HepG2 (cell line): ENCODE data around the gene TMEM135. TPM values are rescaled to one million over a fixed set of nuclear protein-coding genes. Genes with fewer than 3 reads are reported as not detected.

ENCODE experiments used
- ATAC-seq: fragments of 200-7000 bp; cut with Tn5 transposase; 3 replicates; pipeline ENCODE4 v1.9.1; 2020; ENCODE audit warnings: mild to moderate bottlenecking, moderate library complexity
- BruUV-seq: library from RNA; stranded (reverse); fragments of 400-500 nt; replicated peaks from 2 replicates; lab custom pipeline; 2021; lab: Mats Ljungman, UMichigan
- CTCF ChIA-PET: fragments of 300-600 bp; formaldehyde crosslinking; extraction: SDS; loops from one replicate; lab custom pipeline; 2021; ENCODE audit warnings: low total read pairs, inconsistent platforms, low intra/inter-chr PET ratio; lab: Yijun Ruan, JAX
- POLR2A ChIA-PET: fragments of 350-600 bp; sonication (Branson Sonifier 250); formaldehyde crosslinking; loops from one replicate; lab custom pipeline; 2020; ENCODE audit warnings: antibody characterized with exemption, inconsistent platforms; lab: Yijun Ruan, JAX
- DNase-seq: peaks from one replicate; pipeline ENCODE4 v3.0.0-alpha.2; 2015; ENCODE audit warnings: low spot score
- FAIRE-seq: peaks from 3 replicates; lab custom pipeline; 2011; peaks lifted over from hg19 to GRCh38; lab: Jason Lieb, UNC
- H2AFZ ChIP-seq: one replicate; pipeline ENCODE4 v1.6.1; 2011; ENCODE audit warnings: low read length, inconsistent platforms
- H3K27ac ChIP-seq: fragments of 300-600 bp; 3 replicates; pipeline ENCODE4 v1.8.0; 2011; ENCODE audit warnings: mixed run types, mild to moderate bottlenecking, mixed read lengths, low read length, inconsistent platforms; ENCODE audit not compliant: insufficient read depth; ENCODE audit errors: extremely low read length
- H3K27me3 ChIP-seq, 2 experiments: fragments of 200-600 bp in 1 of 2; 2 replicates in 1 of 2; 3 replicates in 1 of 2; pipeline versions ENCODE4 v1.6.0 to v1.8.0; 2011; ENCODE audit warnings: low read length in 2 of 2, mild to moderate bottlenecking in 2 of 2, moderate library complexity in 2 of 2, inconsistent platforms in 1 of 2; ENCODE audit not compliant: insufficient read depth in 2 of 2, control insufficient read depth in 1 of 2
- H3K36me3 ChIP-seq, 2 experiments: fragments of 200-600 bp in 1 of 2; replicated peaks in 1 of 2; 2 replicates in 1 of 2; 3 replicates in 1 of 2; pipeline versions ENCODE4 v1.5.1 to v1.8.0; 2011; ENCODE audit warnings: low read length in 2 of 2, inconsistent platforms in 1 of 2; ENCODE audit not compliant: insufficient read depth in 2 of 2, control insufficient read depth in 1 of 2
- H3K4me1 ChIP-seq: 2 replicates; pipeline ENCODE4 v1.5.1; 2012; ENCODE audit warnings: low read length, inconsistent platforms; ENCODE audit not compliant: insufficient read depth
- H3K4me2 ChIP-seq: 2 replicates; pipeline ENCODE4 v1.6.0; 2011; ENCODE audit warnings: low read depth, low read length, inconsistent platforms
- H3K4me3 ChIP-seq, 3 experiments: fragments of 200-600 bp in 1 of 3; sonication (generic), shearing (Covaris generic) in 1 of 3; replicated peaks in 1 of 3; 2 replicates each; pipeline ENCODE4 v1.5.1; 2011 to 2016; ENCODE audit warnings: low read length in 3 of 3, inconsistent platforms in 2 of 3, low read depth in 2 of 3, mild to moderate bottlenecking in 2 of 3, control low read depth in 1 of 3, mixed read lengths in 1 of 3; ENCODE audit not compliant: insufficient read depth in 1 of 3
- H3K79me2 ChIP-seq: one replicate; pipeline ENCODE4 v1.6.1; 2011; ENCODE audit warnings: low read length, inconsistent platforms; ENCODE audit not compliant: insufficient read depth
- H3K9ac ChIP-seq: 2 replicates; pipeline ENCODE4 v1.6.0; 2011; ENCODE audit warnings: mild to moderate bottlenecking, low read depth, low read length, inconsistent platforms; ENCODE audit not compliant: insufficient read depth
- H3K9me3 ChIP-seq: 2 replicates; pipeline ENCODE4 v1.5.1; 2012; ENCODE audit warnings: mild to moderate bottlenecking, low read length
- H4K20me1 ChIP-seq: 2 replicates; pipeline ENCODE4 v1.6.0; 2011; ENCODE audit warnings: inconsistent platforms, mild to moderate bottlenecking, low read length, moderate library complexity; ENCODE audit not compliant: insufficient read depth
- ELF4 ChIP-seq: sonication (generic); formaldehyde crosslinking; IDR thresholded peaks from 2 replicates; pipeline ENCODE4 v1.5.0; 2020; ENCODE audit warnings: missing genetic modification reagents, mild to moderate bottlenecking, moderate library complexity, borderline replicate concordance
- REPIN1 ChIP-seq: sonication (generic); formaldehyde crosslinking; IDR thresholded peaks from 2 replicates; pipeline ENCODE4 v1.8.0; 2022; ENCODE audit warnings: missing genetic modification reagents, low read depth, mild to moderate bottlenecking, borderline replicate concordance
- RERE ChIP-seq: IDR thresholded peaks from 2 replicates; pipeline ENCODE4 v1.6.1; 2016; ENCODE audit warnings: low read depth, missing genetic modification reagents, missing compliant biosample characterization
- STAT6 ChIP-seq: sonication (generic); formaldehyde crosslinking; IDR thresholded peaks from 2 replicates; pipeline ENCODE4 v1.4.0; 2020; ENCODE audit warnings: missing genetic modification reagents, mild to moderate bottlenecking, borderline replicate concordance
- TFDP1 ChIP-seq: IDR thresholded peaks from 2 replicates; pipeline ENCODE4 v1.6.1; 2016; ENCODE audit warnings: missing compliant biosample characterization, missing genetic modification reagents, borderline replicate concordance
- ZFP36 ChIP-seq: fragments of 150-350 bp; IDR thresholded peaks from 2 replicates; pipeline ENCODE4 v1.6.1; 2018; ENCODE audit warnings: borderline replicate concordance, low read length, low read depth; ENCODE audit not compliant: partially characterized antibody
- ZNF205 ChIP-seq: IDR thresholded peaks from 2 replicates; pipeline ENCODE4 v1.6.1; 2018; ENCODE audit warnings: missing biosample characterization, missing genetic modification reagents
- ZNF274 ChIP-seq: sonication (generic); formaldehyde crosslinking; IDR thresholded peaks from 2 replicates; pipeline ENCODE4 v1.5.1; 2020; ENCODE audit warnings: mild to moderate bottlenecking, missing genetic modification reagents
- ZNF468 ChIP-seq: sonication (generic); formaldehyde crosslinking; IDR thresholded peaks from 2 replicates; pipeline ENCODE4 v1.8.0; 2022; ENCODE audit warnings: mild to moderate bottlenecking, moderate library complexity, missing genetic modification reagents
- ZNF639 ChIP-seq: conservative IDR thresholded peaks from 2 replicates; pipeline ENCODE4 v1.6.1; 2018; ENCODE audit warnings: missing genetic modification reagents
- ZNF740 ChIP-seq: sonication (generic); formaldehyde crosslinking; IDR thresholded peaks from 2 replicates; pipeline ENCODE4 v1.4.0; 2020; ENCODE audit warnings: missing genetic modification reagents
- WGBS: methylation state at CpG from one replicate; pipeline ENCODE4 v1.1.6; 2017; ENCODE audit warnings: low lambda C conversion rate; 5-methylcytosine and 5-hydroxymethylcytosine counted together
- in situ Hi-C: cut with HindIII; loops from 2 replicates; pipeline ENCODE4 v1.10.0; 2017; ENCODE audit warnings: low pct_unique_long_range_greater_than_20kb; ENCODE audit not compliant: extremely low pct_ligation_motif_present
- intact Hi-C: fragments of 100-400 bp; cut with micrococcal nuclease; formaldehyde crosslinking; loops from one replicate; pipeline ENCODE4 v1.10.0; 2022; ENCODE audit not compliant: unreplicated experiment
- polyA plus RNA-seq, 8 experiments: library from polyadenylated mRNA; depleted of rRNA in 3 of 8; stranded (reverse) in 7 of 8; unstranded in 1 of 8; fragments of >200 nt; fragmentation: Illumina TruSeq in 4 of 8; extraction: Trizol in 4 of 8; gene quantifications; 2 replicates each; pipeline versions ENCODE4 v1.2.1 to v1.2.3, GENCODE V29; 2011 to 2016; ENCODE audit warnings: low read depth in 4 of 8, missing spikeins in 1 of 8, mixed read lengths in 1 of 8; ENCODE audit not compliant: insufficient read depth in 1 of 8
- total RNA-seq, 5 experiments: library from RNA; depleted of rRNA; stranded (reverse); fragments of >200 nt; fragmentation: Illumina TruSeq; extraction: Trizol; gene quantifications; 2 replicates each; pipeline ENCODE4 v1.2.3, GENCODE V29; 2016; ENCODE audit warnings: low read depth in 1 of 5

The TMEM135 gene
- total and polyA plus RNA-seq, 2 of the 13 experiments (the other 11 are each of a cell fraction or from before 2014, with no cell fraction given): 36.6 to 88.9 TPM

GRCh38 chr11:87122852-87123251 lies 85.1 kb downstream of the TMEM135 start:
- in situ Hi-C loops: no loop called here
- CTCF ChIA-PET: no interaction called here
- 99% methylated on average over 3 of the region's 3 CpGs for WGBS
- TF ChIP-seq REPIN1 (no peak), STAT6 (CRISPR knock-in tag) (no peak), ZNF639 (no peak), ELF4 (no peak), RERE (no peak), TFDP1 (no peak), ZNF205 (CRISPR knock-in tag) (no peak), ZNF468 (no peak), ZNF274 (CRISPR knock-in tag) (no peak), ZFP36 (no peak), ZNF740 (CRISPR knock-in tag) (no peak)

More at GRCh38 chr11:87122852-87123251, 85.1 kb downstream of the TMEM135 start:
- no peak overlapping the region for H3K4me2 ChIP-seq
- H3K79me2 ChIP-seq: peaks cover 17% of the 10 kb centered on the region
- no TSS peak for BruUV-seq
- H4K20me1 ChIP-seq: peaks cover 41% of the 10 kb centered on the region
- no peak for DNase-seq
- FAIRE-seq: no peak
- H3K9ac ChIP-seq: no peak overlapping the region
- no peak for ATAC-seq
- no peaks in the 10 kb centered on the region for H3K27me3 ChIP-seq
- H3K27ac ChIP-seq: no peak overlapping the region
- POLR2A ChIA-PET: interaction anchor here (0.8 kb wide), 1 partner anchor 12 kb away, joined by 3 read pairs; no protein-coding TSS in a partner anchor
- H3K9me3 ChIP-seq: no peaks in the 10 kb centered on the region
- H3K4me1 ChIP-seq: peaks cover 39% of the 10 kb centered on the region
- H2AFZ ChIP-seq: no peak overlapping the region
- intact Hi-C loops: no loop called here
- H3K4me3 ChIP-seq: no peak overlapping the region
- H3K36me3 ChIP-seq: no peaks in the 10 kb centered on the region
